Jurkat, Clone E6-1 (cell line): Measurements from ENCODE around the gene GCSH.

ENCODE experiments used
- DNase-seq: peaks from one replicate; pipeline ENCODE4 v3.0.0-alpha.2; 2011; ENCODE audit warnings: low read depth, low spot score
- H3K4me3 ChIP-seq: 2 replicates; pipeline ENCODE4 v1.5.1; 2011; ENCODE audit warnings: mild to moderate bottlenecking, low read length, control low read depth, moderate library complexity

The GCSH gene

GRCh38 chr16:81061871-81062608 is 34.2 kb downstream of the GCSH start:
- no peak for DNase-seq
- no peak overlapping the region for H3K4me3 ChIP-seq

GRCh38 chr16:81061307-81061640 is 34.9 kb downstream of the GCSH start:
- H3K4me3 ChIP-seq: no peak overlapping the region
- no peak for DNase-seq

DNA sequence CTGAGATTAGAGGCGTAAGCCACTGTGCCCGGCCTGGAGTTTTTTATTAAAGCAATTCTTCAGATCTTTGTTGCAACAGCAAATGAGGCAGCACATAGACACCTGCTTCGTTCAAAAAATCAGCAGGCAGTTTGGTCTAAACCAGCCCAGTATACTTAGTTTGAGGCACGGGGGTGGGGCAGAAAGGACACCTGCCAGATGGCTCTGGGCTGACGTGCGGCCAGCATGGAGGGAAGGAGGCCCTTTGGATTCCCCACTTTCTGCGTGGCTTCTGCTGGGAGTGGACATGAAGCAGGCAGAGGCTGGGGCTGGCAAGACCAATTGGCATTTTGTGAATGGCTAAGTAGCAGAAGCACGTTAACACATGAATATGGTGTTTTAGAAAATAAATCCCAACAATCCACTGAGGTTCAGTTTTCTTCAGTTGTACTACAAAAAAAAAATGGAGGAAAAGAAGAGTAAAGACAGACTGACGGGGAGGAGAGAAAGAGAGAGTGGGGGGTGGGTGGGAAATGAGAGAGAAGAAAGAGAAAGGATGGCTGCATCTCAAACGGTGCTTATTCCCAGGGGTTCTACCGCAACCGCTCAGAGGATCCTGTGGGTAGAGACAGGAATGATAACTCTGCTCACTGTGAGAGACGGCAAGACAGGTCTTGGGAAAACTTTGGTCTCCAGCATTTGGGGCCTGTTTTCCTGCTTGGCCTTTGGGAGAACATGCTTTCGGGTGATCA is 35.5 kb downstream of the GCSH start:
- no peak for DNase-seq
- no peak overlapping the region for H3K4me3 ChIP-seq

DNA sequence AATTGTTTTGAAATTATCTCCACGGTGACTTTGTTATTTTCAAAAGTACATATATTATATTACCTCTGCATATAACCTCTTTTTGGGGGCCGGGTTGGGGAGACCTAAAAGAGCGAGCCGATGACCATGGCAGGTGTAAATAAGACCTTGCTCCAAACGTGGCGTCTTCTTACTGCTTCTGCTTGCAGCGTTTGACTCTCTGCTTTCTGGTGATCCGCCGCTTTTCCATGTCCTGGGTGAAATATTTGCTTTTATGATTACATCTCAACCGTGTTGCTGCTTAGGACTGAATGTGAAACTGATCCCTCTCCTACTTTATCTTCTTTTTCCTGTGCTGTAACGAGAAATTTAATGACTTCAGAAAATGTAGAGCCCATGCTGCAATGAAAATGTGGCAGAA is 42.4 kb downstream of the GCSH start:
- no peak for DNase-seq
- H3K4me3 ChIP-seq: no peak overlapping the region

- no peak overlapping the region for H3K4me3 ChIP-seq
- DNase-seq: no peak
Observed at GRCh38 chr16:81042821-81043220, 53.4 kb downstream of the GCSH start.

- DNase-seq: no peak
- H3K4me3 ChIP-seq: no peak overlapping the region
Observed at GRCh38 chr16:81041696-81042095, 54.5 kb downstream of the GCSH start.

GRCh38 chr16:81040842-81041241 is 55.4 kb downstream of the GCSH start:
- no peak overlapping the region for H3K4me3 ChIP-seq
- DNase-seq: no peak

DNA sequence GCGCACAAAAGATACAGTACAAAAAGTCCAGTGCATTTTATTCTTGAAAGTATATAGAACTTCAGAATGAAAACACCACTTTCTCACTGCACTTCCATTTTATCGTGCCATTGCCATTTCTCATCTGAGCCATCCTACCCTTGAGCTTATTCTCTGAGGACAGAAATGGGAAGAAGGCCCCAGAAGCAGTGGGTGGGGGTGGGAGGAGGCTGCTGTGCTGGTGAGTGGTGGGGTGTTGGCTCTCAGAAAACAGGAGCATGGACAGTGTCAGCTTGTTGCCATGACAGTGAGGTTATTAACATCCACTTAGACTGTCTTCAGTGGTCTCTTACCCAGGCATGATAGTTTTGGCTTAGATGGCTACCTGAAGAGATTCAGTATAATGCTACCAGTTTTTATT is 56.1 kb downstream of the GCSH start:
- no peak for DNase-seq
- H3K4me3 ChIP-seq: no peak overlapping the region

DNA sequence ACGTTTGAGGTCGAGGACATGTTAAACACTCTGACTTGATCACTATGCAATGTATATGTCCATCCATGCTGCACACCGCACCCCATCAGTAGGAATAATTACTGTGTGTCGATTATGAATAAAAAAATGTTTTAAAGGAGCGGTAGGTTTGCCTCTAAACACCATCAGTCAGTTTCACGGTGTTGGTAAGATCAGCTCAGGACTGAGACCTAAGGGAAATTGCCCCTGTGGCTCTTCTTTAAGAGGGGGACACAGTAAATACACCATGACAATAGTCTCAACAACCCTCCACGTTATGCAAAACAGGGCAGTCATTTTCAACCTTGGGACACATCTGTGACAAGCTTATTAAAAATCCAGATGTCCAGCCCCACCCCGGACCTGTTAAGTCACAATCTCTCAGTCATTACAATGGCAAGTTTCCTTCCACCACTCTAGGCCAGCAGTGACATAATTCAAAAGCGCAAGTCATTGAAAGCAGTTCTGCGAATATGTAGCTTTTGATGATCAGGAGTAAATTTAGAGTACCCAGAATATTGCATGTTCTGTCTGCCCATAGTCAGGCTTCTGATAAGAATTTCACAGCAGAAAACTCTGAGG is 59.3 kb downstream of the GCSH start:
- no peak for DNase-seq
- H3K4me3 ChIP-seq: peak overlapping the region; percentile 73

GRCh38 chr16:81035975-81036750 is 60.0 kb downstream of the GCSH start:
- DNase-seq: no peak
- peak overlapping the region; percentile 73 for H3K4me3 ChIP-seq

DNA sequence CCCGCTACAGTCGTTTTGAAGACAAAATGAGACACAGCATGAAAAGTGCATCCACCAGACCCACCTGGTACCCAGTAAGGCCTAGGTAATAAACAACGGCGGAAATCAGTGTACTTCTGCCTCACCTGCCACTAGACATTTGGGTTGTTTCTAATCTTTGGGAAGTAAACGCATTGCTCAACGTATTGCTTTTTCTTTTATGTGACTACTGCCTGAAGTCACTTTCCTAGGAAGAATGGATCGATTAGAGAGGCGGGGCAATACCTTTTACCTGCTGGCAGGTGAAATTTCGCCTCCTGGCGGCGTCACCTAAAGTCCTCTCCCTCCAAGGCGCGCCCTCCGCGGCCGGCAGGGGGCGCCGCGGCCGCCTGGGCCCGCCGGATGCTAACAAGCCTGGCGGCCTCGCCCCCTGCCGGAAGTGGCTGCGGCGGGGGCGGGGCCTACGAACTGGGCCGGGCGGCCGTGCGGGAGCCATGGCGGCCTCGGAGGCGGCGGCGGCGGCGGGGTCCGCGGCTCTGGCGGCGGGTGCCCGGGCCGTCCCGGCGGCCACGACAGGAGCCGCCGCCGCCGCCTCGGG is 60.7 kb downstream of the GCSH start, which contains the start of gene ATMIN:
ATMIN (plus strand) TSS at position 445 of the 577 bp plus-strand sequence; CDS start at position 474, 29 bp downstream.
- peak; percentile 71 for DNase-seq
- peak within 1 kb of the TSS; percentile 73 for H3K4me3 ChIP-seq
